HG03432 (cell line): ENCODE measurements around the gene TPRX1.
"Not testable (repeated sequence)": the region's sequence is repeated elsewhere in the genome, so short reads cannot be mapped to it uniquely, and the experiment has no call there.

Source experiments
- ATAC-seq: cut with Tn5 transposase; IDR thresholded peaks from one replicate; pipeline ENCODE4 v1.9.1; 2021; ENCODE audit warnings: mild to moderate bottlenecking, moderate library complexity; ENCODE audit not compliant: unreplicated experiment

TPRX1 gene

GRCh38 chr19:47804451-47804850, at the start of gene TPRX1:
Gene TPRX1, minus strand, starts transcription at chr19:47804551. Its CDS starts 12 bp downstream, at chr19:47804539.
- not testable (repeated sequence) for ATAC-seq

GRCh38 chr19:47853003-47853402, 48.7 kb upstream of the TPRX1 start:
- no peak for ATAC-seq

- no peak for ATAC-seq
These were observed 44.6 kb upstream of the TPRX1 start for GRCh38 chr19:47848823-47849473.

- ATAC-seq: no peak
These were observed 44.1 kb upstream of the TPRX1 start for GRCh38 chr19:47848425-47848822.

- no peak for ATAC-seq
These were observed 38.6 kb upstream of the TPRX1 start for GRCh38 chr19:47842941-47843340.

GRCh38 chr19:47839913-47840312, 35.6 kb upstream of the TPRX1 start:
- ATAC-seq: no peak

- ATAC-seq: no peak
These were observed 35.1 kb upstream of the TPRX1 start for GRCh38 chr19:47839411-47839810.

- ATAC-seq: no peak
These were observed 31.7 kb upstream of the TPRX1 start for GRCh38 chr19:47836038-47836437.

GRCh38 chr19:47832723-47833122, 28.4 kb upstream of the TPRX1 start:
- no peak for ATAC-seq

GRCh38 chr19:47826800-47827199, 22.4 kb upstream of the TPRX1 start:
- no peak for ATAC-seq

GRCh38 chr19:47824396-47824795, 20.0 kb upstream of the TPRX1 start:
- no peak for ATAC-seq

GRCh38 chr19:47821460-47822020, 17.2 kb upstream of the TPRX1 start, which contains the start of gene CRX:
Gene CRX, plus strand, starts transcription at chr19:47821937. Its CDS starts 12,507 bp downstream, at chr19:47834444.
- ATAC-seq: no peak

GRCh38 chr19:47820410-47820809, 16.1 kb upstream of the TPRX1 start:
- no peak for ATAC-seq

GRCh38 chr19:47819858-47820257, 15.5 kb upstream of the TPRX1 start:
- no peak for ATAC-seq

GRCh38 chr19:47818221-47818620, 13.9 kb upstream of the TPRX1 start:
- ATAC-seq: not testable (repeated sequence)

- ATAC-seq: not testable (repeated sequence)
These were observed 11.9 kb upstream of the TPRX1 start for GRCh38 chr19:47816270-47816669.

- ATAC-seq: no peak
These were observed 9.6 kb upstream of the TPRX1 start for GRCh38 chr19:47813995-47814328.

- no peak for ATAC-seq
These were observed 9.1 kb upstream of the TPRX1 start for GRCh38 chr19:47813304-47813994.

- ATAC-seq: no peak
These were observed 2.1 kb upstream of the TPRX1 start for GRCh38 chr19:47806435-47806834.

- no peak for ATAC-seq
These were observed 962 bp upstream of the TPRX1 start for GRCh38 chr19:47805313-47805712.

GRCh38 chr19:47803671-47804070, 680 bp downstream of the TPRX1 start:
- ATAC-seq: not testable (repeated sequence)

- not testable (repeated sequence) for ATAC-seq
These were observed 1.2 kb downstream of the TPRX1 start for GRCh38 chr19:47803148-47803547.
